Glomerular endothelial cell (primary cell): Measurements from ENCODE around the gene SLC2A8. TPM values are rescaled to one million over a fixed set of nuclear protein-coding genes. Genes with fewer than 3 reads are reported as not detected.

ENCODE experiments used
- DNase-seq: peaks from one replicate; pipeline ENCODE4 v3.0.0-alpha.2; 2011; ENCODE audit warnings: low read depth, low spot score; ENCODE audit errors: extremely low read depth
- total RNA-seq: library from RNA; depleted of rRNA; stranded (reverse); fragments of >200 nt; gene quantifications from 2 replicates; pipeline ENCODE4 v1.2.3, GENCODE V29; 2015

The SLC2A8 gene
- total RNA-seq, 1 donor from 2014 or later, result 17.9 TPM

DNA sequence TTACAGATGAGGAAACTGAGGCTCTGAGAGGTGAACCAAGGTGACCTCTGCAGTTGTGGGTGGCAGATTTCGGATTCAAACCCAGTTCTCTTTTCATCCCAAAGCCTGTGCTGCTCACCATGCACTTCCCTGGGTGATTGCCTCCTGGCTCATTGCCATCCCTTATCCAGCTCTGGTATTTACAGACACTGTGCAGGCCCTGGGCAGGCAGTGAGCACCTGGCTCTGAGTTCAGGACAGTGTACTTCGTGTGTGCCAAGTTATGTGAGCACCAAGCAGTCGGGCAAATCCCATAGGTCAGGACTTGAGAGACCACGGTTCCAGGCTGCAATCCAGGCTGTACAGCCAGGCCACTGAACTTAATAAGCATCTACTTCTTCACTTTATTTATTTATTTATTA lies 55.7 kb downstream of the SLC2A8 start:
- no peak for DNase-seq

DNA sequence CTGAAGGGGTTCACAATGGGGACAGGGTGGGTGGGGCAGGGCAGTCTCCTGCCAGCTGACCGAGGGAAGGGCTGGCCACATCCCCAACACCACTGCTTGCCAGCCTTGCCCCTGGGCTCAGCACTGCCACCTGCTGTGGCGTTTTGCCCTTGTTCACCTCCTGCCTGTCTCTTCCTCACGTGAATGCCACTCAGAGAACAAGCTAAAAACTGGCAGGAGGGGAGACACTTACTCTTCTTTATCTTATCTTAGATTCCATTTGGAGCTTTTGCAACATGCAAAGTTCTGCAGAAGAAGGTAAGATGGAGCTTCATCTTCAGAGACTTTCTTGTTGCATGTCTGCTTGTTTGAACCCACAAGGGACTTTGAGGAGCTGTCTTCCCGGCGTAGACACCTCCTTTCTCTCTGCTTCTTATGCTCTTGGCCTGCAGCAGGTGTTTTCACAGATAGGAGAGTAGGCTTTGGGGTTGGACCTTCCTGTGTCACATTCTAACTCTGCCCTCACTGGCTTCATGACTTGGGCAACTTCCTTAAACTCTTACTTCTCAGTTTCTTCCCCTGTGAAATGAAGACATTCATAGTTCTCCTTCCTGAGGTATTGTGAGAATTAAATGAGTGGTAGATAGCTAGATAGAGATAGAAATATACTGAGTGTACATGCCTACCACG lies 58.5 kb downstream of the SLC2A8 start:
- DNase-seq, result no peak

- DNase-seq, result no peak
Observed at GRCh38 chr9:127457191-127457878, 60.4 kb downstream of the SLC2A8 start.

Other genes starting within 250 kb of the SLC2A8 start
- gene GARNL3, start 132.4 kb upstream of the SLC2A8 start, total RNA-seq, result 2.9 and 20.2 TPM in 2 replicates
- gene ZNF79, start 27.2 kb downstream of the SLC2A8 start, total RNA-seq, result 7.8 and 8.1 TPM in 2 replicates
- gene RPL12, start 54.2 kb downstream of the SLC2A8 start, total RNA-seq, result 1,564 and 2,739 TPM in 2 replicates
- gene LRSAM1, start 54.3 kb downstream of the SLC2A8 start, total RNA-seq, result 30.0 and 37.7 TPM in 2 replicates
- gene STXBP1, start 215.1 kb downstream of the SLC2A8 start, total RNA-seq, result 53.1 and 56.3 TPM in 2 replicates